ENCODE data around the gene CILP. TPM values are rescaled to one million over a fixed set of nuclear protein-coding genes. Genes with fewer than 3 reads are reported as not detected.
"Not testable (repeated sequence)": the region's sequence is repeated elsewhere in the genome, so short reads cannot be mapped to it uniquely, and the experiment has no call there.

Gene CILP
- total RNA-seq, 2 experiments from 2014 or later = 0.05 to 0.08 TPM

DNA sequence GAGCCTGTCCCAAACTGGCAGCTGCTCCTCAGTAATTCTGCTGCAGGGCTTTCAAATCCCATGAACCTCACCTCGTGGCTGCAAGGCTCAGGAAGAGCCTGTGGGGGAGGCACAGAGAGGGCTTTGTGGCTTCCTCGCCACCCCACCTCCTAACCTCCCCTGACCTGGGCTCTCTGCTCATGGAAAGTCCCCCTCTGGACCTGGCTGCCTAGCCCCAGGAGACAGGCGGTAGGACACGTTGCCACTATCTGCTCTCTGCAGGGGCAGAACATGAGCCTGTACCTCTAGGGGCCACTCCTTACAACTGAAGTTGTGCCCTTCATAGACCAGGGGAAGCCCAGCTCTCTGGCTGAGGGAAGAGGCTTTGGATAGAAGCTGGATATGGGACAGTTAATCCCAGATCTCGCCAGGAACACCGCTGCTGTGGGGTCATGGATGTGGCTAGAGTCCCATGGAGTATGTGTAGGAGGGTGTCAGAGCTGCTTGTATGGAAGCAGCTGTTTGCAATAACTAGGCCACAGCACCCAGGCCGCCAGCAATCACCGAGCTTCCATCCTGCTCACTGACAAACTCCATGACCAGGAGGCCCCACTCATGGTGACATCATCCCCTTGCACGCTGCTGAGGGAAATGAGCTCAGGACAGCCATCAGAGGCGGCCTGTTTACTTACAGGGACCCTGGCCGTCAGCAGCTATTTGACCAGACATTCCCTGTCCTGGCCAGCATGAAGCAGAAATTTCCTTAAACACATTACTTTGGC, 34.0 kb upstream of the CILP start:
- Mint-ChIP-seq H3K4me1 (ENCODE audit: low read depth) (peaks cover 4% of the 10 kb centered on the region), H3K9me3 (ENCODE audit: insufficient read depth) (no peaks in the 10 kb centered on the region), H3K27me3 (ENCODE audit: low read depth) (no peaks in the 10 kb centered on the region), H3K36me3 (ENCODE audit: low read depth) (peaks cover 3% of the 10 kb centered on the region), H3K27ac (no peak overlapping the region), H3K4me3 (no peak overlapping the region)
- ChIA-PET CTCF (interaction anchor here (1.1 to 1.6 kb wide), 2 partner anchors 26 to 33 kb away, joined by 3 read pairs; no protein-coding TSS in a partner anchor), POLR2A (interaction anchor here (0.9 kb wide), 1 partner anchor 59 kb away, joined by 4 read pairs; the partner anchor contains the start of gene RNU5B-1)
- ATAC-seq = no peak
- DNase-seq = no peak

DNA sequence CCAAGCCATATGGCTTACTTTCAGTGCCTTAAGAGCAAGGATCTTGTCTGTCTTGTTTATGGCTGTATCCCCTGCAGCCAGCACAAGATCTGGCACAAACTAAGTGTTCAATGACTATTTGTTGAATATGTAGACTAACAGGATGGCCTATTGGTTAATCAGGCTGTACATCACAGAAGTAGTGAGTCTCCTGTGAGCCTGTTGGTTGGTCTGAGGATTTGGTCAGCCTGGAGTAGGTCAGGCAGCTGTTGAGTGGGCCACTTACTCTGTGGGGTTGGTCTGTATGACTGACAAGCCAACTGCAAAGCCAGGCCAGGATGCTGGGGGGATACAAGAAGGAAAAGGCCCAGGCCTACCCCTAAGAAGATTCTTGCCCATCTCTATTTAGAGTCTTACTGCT, 33.4 kb upstream of the CILP start:
- H3K27me3 Mint-ChIP-seq (ENCODE audit: low read depth) = no peaks in the 10 kb centered on the region
- ChIA-PET CTCF (no interaction called here), POLR2A (no interaction called here)
- H3K4me1 Mint-ChIP-seq (ENCODE audit: low read depth) = peaks cover 2% of the 10 kb centered on the region
- H3K4me3 Mint-ChIP-seq = no peak overlapping the region
- H3K36me3 Mint-ChIP-seq (ENCODE audit: low read depth) = peaks cover 3% of the 10 kb centered on the region
- no peak for ATAC-seq
- H3K27ac Mint-ChIP-seq = no peak overlapping the region
- DNase-seq = no peak
- no peaks in the 10 kb centered on the region for H3K9me3 Mint-ChIP-seq (ENCODE audit: insufficient read depth)

DNA sequence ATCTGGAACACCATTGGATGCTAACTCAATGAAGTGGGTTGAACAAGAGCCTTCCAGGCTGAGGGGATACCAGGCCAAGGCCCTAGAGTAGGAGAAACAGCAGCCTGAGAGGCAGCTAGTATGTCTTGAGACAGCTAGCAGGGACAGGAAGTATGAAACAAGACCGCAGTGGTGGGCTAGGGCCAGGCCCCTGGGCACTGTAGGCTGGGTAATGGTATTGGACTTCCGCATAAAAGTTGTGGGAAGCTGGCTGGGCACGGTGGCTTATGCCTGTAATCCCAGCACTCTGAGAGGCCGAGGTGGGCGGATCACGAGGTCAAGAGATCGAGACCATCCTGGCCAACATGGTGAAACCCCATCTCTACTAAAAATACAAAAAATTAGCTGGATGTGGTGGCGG, 25.2 kb upstream of the CILP start:
- H3K27me3 Mint-ChIP-seq (ENCODE audit: low read depth); H3K27ac Mint-ChIP-seq; H3K36me3 Mint-ChIP-seq (ENCODE audit: low read depth); POLR2A ChIA-PET; H3K4me1 Mint-ChIP-seq (ENCODE audit: low read depth); H3K9me3 Mint-ChIP-seq (ENCODE audit: insufficient read depth); DNase-seq; CTCF ChIA-PET; H3K4me3 Mint-ChIP-seq; ATAC-seq: not testable (repeated sequence)

DNA sequence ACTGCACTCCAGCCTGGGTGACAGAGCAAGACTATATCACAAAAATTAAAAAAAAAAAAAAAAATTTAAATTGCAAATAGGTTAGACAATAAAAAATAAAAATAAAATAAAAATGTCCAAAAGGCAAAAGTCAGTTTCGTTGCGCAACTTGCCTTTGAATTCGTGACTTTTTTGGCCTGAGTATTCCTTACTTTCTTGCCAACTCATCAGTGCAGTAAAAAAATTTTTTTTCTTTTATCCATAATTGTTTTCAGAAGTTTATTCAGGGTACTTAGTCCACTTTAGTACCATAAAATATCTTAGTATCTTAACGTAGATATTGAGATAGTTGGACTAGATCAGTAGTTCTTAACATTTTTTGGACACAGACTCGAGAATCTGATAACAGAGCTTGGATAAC, 22.4 kb upstream of the CILP start:
- ATAC-seq = no peak
- no peaks in the 10 kb centered on the region for H3K27me3 Mint-ChIP-seq (ENCODE audit: low read depth)
- H3K36me3 Mint-ChIP-seq (ENCODE audit: low read depth) = no peaks in the 10 kb centered on the region
- H3K4me1 Mint-ChIP-seq (ENCODE audit: low read depth) = no peaks in the 10 kb centered on the region
- no peaks in the 10 kb centered on the region for H3K9me3 Mint-ChIP-seq (ENCODE audit: insufficient read depth)
- DNase-seq = no peak
- no peak overlapping the region for H3K4me3 Mint-ChIP-seq
- ChIA-PET CTCF (interaction anchor here (1.2 to 1.9 kb wide), 2 partner anchors 22 to 52 kb away, joined by 4 to 5 read pairs; partner anchors contain the start of gene CILP), POLR2A (no interaction called here)
- H3K27ac Mint-ChIP-seq = no peak overlapping the region

DNA sequence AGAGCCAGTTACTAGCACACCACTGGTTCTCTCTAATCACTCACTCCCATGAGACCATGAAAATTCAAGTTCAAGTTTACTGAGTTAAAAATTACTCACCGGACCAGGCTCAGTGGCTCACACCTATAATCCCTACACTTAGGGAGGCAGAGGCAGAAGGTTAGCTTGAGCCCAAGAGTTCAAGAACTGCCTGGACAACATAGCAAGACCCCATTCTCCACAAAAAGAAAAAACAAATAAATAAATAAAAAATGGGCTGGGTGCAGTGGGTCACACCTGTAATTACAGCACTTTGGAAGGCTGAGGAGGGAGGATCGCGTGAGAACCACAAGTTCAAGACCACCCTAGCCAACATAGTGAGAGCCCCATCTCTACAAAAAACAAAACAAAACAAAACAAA, 21.2 kb upstream of the CILP start:
- Mint-ChIP-seq H3K4me1 (ENCODE audit: low read depth) (no peaks in the 10 kb centered on the region), H3K27me3 (ENCODE audit: low read depth) (no peaks in the 10 kb centered on the region), H3K27ac (no peak overlapping the region), H3K36me3 (ENCODE audit: low read depth) (no peaks in the 10 kb centered on the region), H3K4me3 (no peak overlapping the region), H3K9me3 (ENCODE audit: insufficient read depth) (no peaks in the 10 kb centered on the region)
- no peak for DNase-seq
- ChIA-PET CTCF (no interaction called here), POLR2A (no interaction called here)
- ATAC-seq = no peak

DNA sequence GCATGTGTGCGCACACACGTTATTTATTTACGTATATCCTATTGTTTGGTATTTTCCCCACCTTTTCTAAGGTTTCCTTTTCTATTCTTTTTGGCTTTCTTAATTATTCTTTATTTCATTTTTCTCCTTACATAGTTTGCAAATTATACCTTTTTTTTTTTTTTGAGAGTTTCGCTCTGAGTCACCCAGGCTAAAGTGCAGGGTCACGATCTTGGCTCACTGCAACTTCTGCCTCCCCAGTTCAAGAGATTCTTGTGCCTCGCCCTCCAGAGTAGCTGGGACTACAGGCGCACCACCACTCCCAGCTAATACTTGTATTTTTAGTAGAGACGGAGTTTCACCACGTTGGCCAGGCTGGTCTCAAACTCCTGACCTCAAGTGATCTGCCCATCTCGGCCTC, 20.0 kb upstream of the CILP start:
- DNase-seq (no peak), ATAC-seq (no peak)
- POLR2A ChIA-PET = no interaction called here
- Mint-ChIP-seq H3K4me1 (ENCODE audit: low read depth) (no peaks in the 10 kb centered on the region), H3K36me3 (ENCODE audit: low read depth) (no peaks in the 10 kb centered on the region), H3K27ac (no peak overlapping the region), H3K9me3 (ENCODE audit: insufficient read depth) (no peaks in the 10 kb centered on the region), H3K27me3 (ENCODE audit: low read depth) (no peaks in the 10 kb centered on the region), H3K4me3 (no peak overlapping the region)
- CTCF ChIA-PET = no interaction called here

DNA sequence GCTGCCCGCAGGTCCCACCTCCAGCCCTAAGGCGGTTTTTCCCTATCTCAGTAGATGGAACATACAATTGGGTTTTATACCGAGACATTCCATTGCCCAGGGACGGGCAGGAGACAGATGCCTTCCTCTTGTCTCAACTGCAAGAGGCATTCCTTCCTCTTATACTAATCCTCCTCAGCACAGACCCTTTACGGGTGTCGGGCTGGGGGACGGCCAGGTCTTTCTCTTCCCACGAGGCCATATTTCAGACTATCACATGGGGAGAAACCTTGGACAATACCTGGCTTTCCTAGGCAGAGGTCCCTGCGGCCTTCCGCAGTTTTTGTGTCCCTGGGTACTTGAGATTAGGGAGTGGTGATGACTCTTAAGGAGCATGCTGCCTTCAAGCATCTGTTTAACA, 15.6 kb upstream of the CILP start:
- H3K9me3 Mint-ChIP-seq (ENCODE audit: insufficient read depth); POLR2A ChIA-PET; H3K4me1 Mint-ChIP-seq (ENCODE audit: low read depth); H3K27me3 Mint-ChIP-seq (ENCODE audit: low read depth); ATAC-seq; H3K27ac Mint-ChIP-seq; H3K36me3 Mint-ChIP-seq (ENCODE audit: low read depth); DNase-seq; H3K4me3 Mint-ChIP-seq; CTCF ChIA-PET: not testable (repeated sequence)

DNA sequence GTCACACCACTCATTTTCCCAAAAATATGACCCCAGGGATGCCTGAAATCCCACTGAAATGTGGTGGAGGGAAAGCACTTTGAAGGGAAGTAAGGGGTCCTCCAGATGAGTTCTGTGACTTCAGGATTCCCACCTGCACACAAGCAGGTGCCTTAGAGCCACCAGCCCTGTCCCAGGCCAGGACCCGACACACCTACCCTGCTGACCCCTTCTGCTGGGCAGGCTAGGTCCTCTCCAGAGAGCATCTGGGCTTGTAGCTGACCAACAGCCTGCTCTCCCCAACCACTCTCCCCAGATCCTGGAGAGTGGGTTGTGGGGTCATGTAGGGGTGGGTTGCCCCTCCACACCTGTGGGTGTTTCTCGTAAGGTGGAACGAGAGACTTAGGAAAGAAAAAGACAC, 14.9 kb upstream of the CILP start:
- Mint-ChIP-seq H3K27me3 (ENCODE audit: low read depth) (peaks cover under 1% of the 10 kb centered on the region), H3K4me1 (ENCODE audit: low read depth) (no peaks in the 10 kb centered on the region), H3K4me3 (no peak overlapping the region), H3K36me3 (ENCODE audit: low read depth) (no peaks in the 10 kb centered on the region), H3K9me3 (ENCODE audit: insufficient read depth) (no peaks in the 10 kb centered on the region), H3K27ac (no peak overlapping the region)
- no peak for DNase-seq
- POLR2A ChIA-PET = no interaction called here
- no peak for ATAC-seq
- CTCF ChIA-PET = no interaction called here

DNA sequence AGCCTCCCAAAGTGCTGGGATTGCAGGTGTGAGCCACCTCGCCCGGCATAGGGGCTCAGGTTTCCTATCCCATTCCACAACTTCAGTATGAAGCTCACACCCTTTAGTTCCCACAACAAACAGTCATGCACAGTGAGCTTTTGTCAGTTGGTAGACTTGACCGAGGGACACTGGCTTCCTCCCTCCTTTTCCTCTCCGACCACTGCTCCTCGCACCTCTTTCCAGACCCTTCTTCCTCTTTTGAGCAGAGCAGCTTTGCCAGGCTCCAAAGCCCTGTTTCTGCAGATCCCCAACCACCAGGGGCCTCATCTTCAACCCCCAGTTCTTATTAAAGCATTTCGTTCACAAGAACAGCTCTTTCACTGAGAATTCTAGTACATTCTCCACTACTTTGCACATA, 12.7 kb upstream of the CILP start:
- H3K9me3 Mint-ChIP-seq (ENCODE audit: insufficient read depth) = no peaks in the 10 kb centered on the region
- no peak overlapping the region for H3K27ac Mint-ChIP-seq
- H3K36me3 Mint-ChIP-seq (ENCODE audit: low read depth) = no peaks in the 10 kb centered on the region
- no peak overlapping the region for H3K4me3 Mint-ChIP-seq
- no peak for DNase-seq
- CTCF ChIA-PET = no interaction called here
- POLR2A ChIA-PET = no interaction called here
- no peak for ATAC-seq
- H3K4me1 Mint-ChIP-seq (ENCODE audit: low read depth) = no peaks in the 10 kb centered on the region
- peaks cover 2% of the 10 kb centered on the region for H3K27me3 Mint-ChIP-seq (ENCODE audit: low read depth)

DNA sequence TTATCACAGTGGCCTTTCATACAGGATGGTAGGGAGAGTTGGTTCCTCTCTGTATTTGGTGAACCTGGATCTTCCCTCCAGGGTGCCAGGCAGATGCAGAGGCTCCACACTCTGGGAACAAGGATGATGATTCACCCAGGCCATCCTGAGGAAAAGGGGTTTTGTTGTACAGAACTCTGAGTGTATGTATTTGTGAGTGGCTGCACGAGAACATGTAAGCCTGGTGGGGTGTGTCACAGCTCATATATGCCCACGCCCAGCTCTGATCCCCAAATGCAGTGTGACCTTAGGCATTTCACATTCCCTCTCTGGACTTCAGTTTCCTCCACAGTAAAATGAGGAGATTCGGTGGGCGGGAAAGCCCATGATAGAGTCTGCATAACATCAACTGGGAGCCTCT, 11.6 kb upstream of the CILP start:
- DNase-seq = no peak
- H3K27ac Mint-ChIP-seq = no peak overlapping the region
- H3K4me3 Mint-ChIP-seq = no peak overlapping the region
- no peaks in the 10 kb centered on the region for H3K36me3 Mint-ChIP-seq (ENCODE audit: low read depth)
- no peaks in the 10 kb centered on the region for H3K9me3 Mint-ChIP-seq (ENCODE audit: insufficient read depth)
- CTCF ChIA-PET = interaction anchor here (1.4 kb wide), 1 partner anchor 96 kb away, joined by 3 read pairs; no protein-coding TSS in a partner anchor
- POLR2A ChIA-PET = interaction anchor here (0.7 kb wide), 1 partner anchor 14 kb away, joined by 3 read pairs; no protein-coding TSS in a partner anchor
- H3K4me1 Mint-ChIP-seq (ENCODE audit: low read depth) = no peaks in the 10 kb centered on the region
- no peak for ATAC-seq
- peaks cover 2% of the 10 kb centered on the region for H3K27me3 Mint-ChIP-seq (ENCODE audit: low read depth)

DNA sequence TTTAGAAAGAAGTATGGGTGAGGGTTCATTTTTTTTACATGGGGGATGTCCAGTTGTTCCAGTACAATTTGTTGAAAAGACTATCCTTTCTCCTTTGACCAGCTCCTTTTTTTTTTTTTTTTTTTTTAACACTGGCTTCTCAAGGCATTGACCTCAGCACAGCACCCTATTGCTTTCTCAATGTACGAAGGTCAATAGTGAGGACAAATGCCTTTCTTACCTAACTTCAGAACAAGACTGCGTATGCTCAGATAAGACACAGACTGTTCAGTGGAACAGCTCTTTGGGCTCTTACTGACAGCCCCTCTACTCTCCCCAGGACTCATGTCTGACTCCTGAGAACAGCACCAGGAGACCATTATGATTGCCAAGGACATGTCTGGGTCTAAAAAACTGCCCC, 10.4 kb upstream of the CILP start:
- DNase-seq = no peak
- Mint-ChIP-seq H3K27ac (no peak overlapping the region), H3K4me3 (no peak overlapping the region), H3K27me3 (ENCODE audit: low read depth) (peaks cover 2% of the 10 kb centered on the region), H3K36me3 (ENCODE audit: low read depth) (no peaks in the 10 kb centered on the region), H3K4me1 (ENCODE audit: low read depth) (peaks cover 1% of the 10 kb centered on the region), H3K9me3 (ENCODE audit: insufficient read depth) (no peaks in the 10 kb centered on the region)
- CTCF ChIA-PET = interaction anchor here (0.7 to 1.4 kb wide), 2 partner anchors 97 to 755 kb away, joined by 3 read pairs; no protein-coding TSS in a partner anchor
- no peak for ATAC-seq
- POLR2A ChIA-PET = interaction anchor here (0.5 kb wide), 1 partner anchor 1548 kb away, joined by 3 read pairs; no protein-coding TSS in a partner anchor

DNA sequence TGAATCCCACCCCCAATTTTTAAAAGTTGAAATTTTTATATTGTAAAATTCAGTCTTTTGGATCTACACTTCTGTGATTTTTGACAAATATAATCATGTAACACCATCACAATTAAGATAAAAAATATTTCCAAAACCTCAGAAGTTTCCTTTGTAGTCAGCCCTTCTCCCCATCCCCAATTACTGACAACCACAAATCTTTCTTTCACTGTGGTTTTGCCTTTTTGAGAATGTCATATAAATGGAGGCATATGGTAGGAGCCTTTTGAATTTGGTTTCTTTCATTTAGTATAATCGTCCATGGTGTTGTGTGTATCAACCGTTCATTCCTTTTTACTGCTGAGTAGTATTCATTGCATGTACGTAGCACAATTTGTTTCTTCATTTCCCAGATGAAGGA, 7.9 kb upstream of the CILP start:
- Mint-ChIP-seq H3K36me3 (ENCODE audit: low read depth) (no peaks in the 10 kb centered on the region), H3K4me3 (no peak overlapping the region), H3K27me3 (ENCODE audit: low read depth) (peaks cover 2% of the 10 kb centered on the region), H3K9me3 (ENCODE audit: insufficient read depth) (no peaks in the 10 kb centered on the region), H3K4me1 (ENCODE audit: low read depth) (peaks cover 1% of the 10 kb centered on the region), H3K27ac (no peak overlapping the region)
- ChIA-PET POLR2A (no interaction called here), CTCF (no interaction called here)
- DNase-seq (no peak), ATAC-seq (no peak)

All from activated CD8-positive, alpha-beta T cell treated with anti-CD3 and anti-CD28 coated beads, Interleukin-2, amount 10 ng/mL, durations not matched to agents 7 days and 5 days (primary cell).